Sigmoid colon (tissue), 4 donors: ENCODE data around the gene TMEM255B.

Experiments
- CTCF ChIP-seq, 4 experiments: fragments of 450-650 bp in 3 of 4; fragments of 200-600 bp in 1 of 4; IDR thresholded peaks; one replicate each; pipeline ENCODE4 v1.5.1; 2016 to 2019; ENCODE audit warnings: antibody characterized with exemption in 4 of 4, mild to moderate bottlenecking in 3 of 4, moderate library complexity in 2 of 4
- EP300 ChIP-seq, 4 donors: sonication (generic); formaldehyde crosslinking; IDR thresholded peaks; one replicate each; pipeline ENCODE4 v1.6.1; 2017; ENCODE audit warnings: antibody characterized with exemption in 4 of 4
- POLR2A ChIP-seq, 2 donors: fragments of 450-650 bp; IDR thresholded peaks; one replicate each; pipeline ENCODE4 v1.6.1; 2016; ENCODE audit warnings: antibody characterized with exemption in 2 of 2, mild to moderate bottlenecking in 2 of 2, moderate library complexity in 2 of 2
- POLR2AphosphoS5 ChIP-seq, 4 donors: sonication (generic); formaldehyde crosslinking; IDR thresholded peaks; one replicate each; pipeline ENCODE4 v1.6.1; 2017; ENCODE audit warnings: antibody characterized with exemption in 4 of 4

GRCh38 chr13:113828282-113828825 lies 69.3 kb downstream of the TMEM255B start:
- TF ChIP-seq POLR2AphosphoS5 (IDR thresholded peaks at IDR 0.05) (no peak), CTCF (IDR thresholded peaks at IDR 0.05) (no peak), POLR2A (IDR thresholded peaks at IDR 0.05) (no peak), EP300 (IDR thresholded peaks at IDR 0.05) (no peak)
